Measurements from ENCODE around the gene RIN3. TPM values are rescaled to one million over a fixed set of nuclear protein-coding genes. Genes with fewer than 3 reads are reported as not detected.

RIN3 gene
- total and polyA plus RNA-seq, 4 donors: 3.4 to 7.4 (median 5.2) TPM

DNA sequence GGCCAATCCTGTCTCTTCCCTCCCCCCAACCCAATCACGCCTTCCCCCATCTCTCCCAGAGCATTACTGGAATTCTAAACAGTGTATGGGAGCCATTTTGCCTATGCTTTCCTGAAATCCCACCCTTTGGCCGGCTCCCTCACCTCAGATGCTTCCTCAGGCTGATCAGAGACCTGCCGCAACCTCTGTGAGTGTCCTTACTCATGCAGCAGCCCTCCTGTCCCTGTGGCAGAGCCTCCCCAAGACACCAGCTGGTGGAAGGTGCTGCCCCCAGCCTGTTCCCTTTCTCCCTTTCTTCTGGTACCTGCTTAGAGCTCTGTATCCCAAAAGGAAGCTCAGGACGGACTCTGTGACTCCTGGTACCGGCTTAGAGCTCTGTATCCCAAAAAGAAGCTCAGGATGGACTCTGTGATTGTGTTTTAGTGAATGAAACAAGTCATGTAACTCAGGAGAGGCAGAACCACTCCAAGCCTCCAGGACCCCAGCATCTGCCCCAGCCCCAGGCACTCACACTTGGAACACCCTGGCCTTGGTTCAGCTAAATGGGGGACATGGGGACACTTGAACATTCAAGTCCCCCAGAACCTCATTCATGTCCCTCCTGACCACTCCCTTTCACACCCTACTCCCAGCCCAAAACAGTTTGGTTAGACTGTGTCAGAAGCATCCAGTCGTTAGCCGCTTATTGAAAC lies 29.3 kb upstream of the RIN3 start:
- H3K4me3 ChIP-seq (ENCODE audit: low read depth, low read length): no peak overlapping the region
- no peaks in the 10 kb centered on the region for H3K4me1 ChIP-seq (ENCODE audit: control insufficient read depth, insufficient read depth, low read length)
- H3K9me3 ChIP-seq (ENCODE audit: control insufficient read depth, insufficient read depth, low read length): no peaks in the 10 kb centered on the region
- H3K36me3 ChIP-seq (ENCODE audit: control insufficient read depth, insufficient read depth, low read length): no peaks in the 10 kb centered on the region
- H3K27ac ChIP-seq (ENCODE audit: low read depth, low read length): no peak overlapping the region
- 83% methylated on average over 3 of the region's 7 CpGs for WGBS (ENCODE audit: insufficient coverage)
- no peak for DNase-seq (ENCODE audit: low read depth in 4 of 6, low spot score in 6 of 6)
- H3K27me3 ChIP-seq (ENCODE audit: control insufficient read depth, insufficient read depth, low read length): no peaks in the 10 kb centered on the region

DNA sequence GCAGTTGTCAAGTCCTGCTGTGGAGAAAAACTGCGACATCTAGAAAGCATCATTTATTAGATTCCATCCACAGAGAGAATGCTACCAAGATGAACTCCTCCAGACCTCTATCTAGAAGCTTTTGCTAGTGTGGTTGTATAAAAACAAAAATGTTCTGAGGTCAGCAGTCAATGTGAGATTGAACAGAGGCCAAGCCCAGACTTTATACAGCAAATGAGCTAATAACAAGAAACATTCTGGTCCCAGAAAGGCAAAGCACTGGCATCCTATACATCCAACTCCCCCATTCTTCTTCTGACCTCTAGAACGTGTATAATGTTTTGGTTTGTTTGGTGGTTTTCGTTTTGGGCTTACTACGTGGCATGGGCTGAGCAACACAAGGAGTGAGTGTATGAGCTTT lies 26.7 kb upstream of the RIN3 start:
- WGBS (ENCODE audit: insufficient coverage): no CpG with 5 or more reads among the region's 4 CpGs
- no peak for DNase-seq (ENCODE audit: low read depth in 4 of 6, low spot score in 6 of 6)
- no peak overlapping the region for H3K27ac ChIP-seq (ENCODE audit: low read depth, low read length)

DNA sequence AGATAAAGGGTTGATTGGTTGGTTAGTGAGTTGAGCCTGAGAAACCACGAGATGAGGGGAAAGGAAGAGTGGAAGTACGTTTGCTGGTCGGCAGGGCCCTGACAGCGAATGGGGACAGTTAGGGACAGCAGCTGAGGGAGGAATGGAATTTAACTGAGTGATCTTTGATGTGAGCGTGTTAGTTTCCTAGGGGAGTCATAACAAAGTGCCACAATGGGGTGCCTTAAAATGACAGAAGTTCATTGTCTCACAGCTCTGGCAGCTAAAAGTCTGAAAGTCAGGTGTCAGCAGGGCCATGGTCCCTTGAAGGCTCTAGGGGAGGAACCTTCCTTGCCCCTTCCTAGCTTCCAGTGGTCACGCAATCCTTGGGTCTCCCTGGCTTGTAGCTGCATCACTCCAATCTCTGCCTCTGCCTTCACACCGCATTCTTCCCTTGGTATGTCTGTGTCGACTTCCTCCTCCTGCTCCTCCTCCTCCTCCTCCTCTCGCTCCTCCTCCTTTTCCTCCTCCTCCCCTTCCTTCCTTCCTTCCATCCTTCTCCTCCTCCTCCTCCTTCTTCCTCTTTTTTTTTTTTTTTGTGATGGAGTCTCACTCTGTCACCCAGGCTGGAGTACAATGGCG lies 26.0 kb upstream of the RIN3 start:
- no peaks in the 10 kb centered on the region for H3K27me3 ChIP-seq (ENCODE audit: control insufficient read depth, insufficient read depth, low read length)
- WGBS (ENCODE audit: insufficient coverage): 47% methylated on average over 8 of the region's 10 CpGs
- H3K4me1 ChIP-seq (ENCODE audit: control insufficient read depth, insufficient read depth, low read length): no peaks in the 10 kb centered on the region
- peaks cover 2% of the 10 kb centered on the region for H3K36me3 ChIP-seq (ENCODE audit: control insufficient read depth, insufficient read depth, low read length)
- no peak overlapping the region for H3K4me3 ChIP-seq (ENCODE audit: low read depth, low read length)
- H3K9me3 ChIP-seq (ENCODE audit: control insufficient read depth, insufficient read depth, low read length): no peaks in the 10 kb centered on the region
- DNase-seq (ENCODE audit: low read depth in 4 of 6, low spot score in 6 of 6): no peak
- no peak overlapping the region for H3K27ac ChIP-seq (ENCODE audit: low read depth, low read length)

More for the DNA sequence above, 26.7 kb upstream of the RIN3 start:
- Histone ChIP-seq H3K27me3 (ENCODE audit: control insufficient read depth, insufficient read depth, low read length) (no peaks in the 10 kb centered on the region), H3K4me1 (ENCODE audit: control insufficient read depth, insufficient read depth, low read length) (no peaks in the 10 kb centered on the region), H3K9me3 (ENCODE audit: control insufficient read depth, insufficient read depth, low read length) (no peaks in the 10 kb centered on the region), H3K4me3 (ENCODE audit: low read depth, low read length) (no peak overlapping the region), H3K36me3 (ENCODE audit: control insufficient read depth, insufficient read depth, low read length) (peaks cover 2% of the 10 kb centered on the region)

DNA sequence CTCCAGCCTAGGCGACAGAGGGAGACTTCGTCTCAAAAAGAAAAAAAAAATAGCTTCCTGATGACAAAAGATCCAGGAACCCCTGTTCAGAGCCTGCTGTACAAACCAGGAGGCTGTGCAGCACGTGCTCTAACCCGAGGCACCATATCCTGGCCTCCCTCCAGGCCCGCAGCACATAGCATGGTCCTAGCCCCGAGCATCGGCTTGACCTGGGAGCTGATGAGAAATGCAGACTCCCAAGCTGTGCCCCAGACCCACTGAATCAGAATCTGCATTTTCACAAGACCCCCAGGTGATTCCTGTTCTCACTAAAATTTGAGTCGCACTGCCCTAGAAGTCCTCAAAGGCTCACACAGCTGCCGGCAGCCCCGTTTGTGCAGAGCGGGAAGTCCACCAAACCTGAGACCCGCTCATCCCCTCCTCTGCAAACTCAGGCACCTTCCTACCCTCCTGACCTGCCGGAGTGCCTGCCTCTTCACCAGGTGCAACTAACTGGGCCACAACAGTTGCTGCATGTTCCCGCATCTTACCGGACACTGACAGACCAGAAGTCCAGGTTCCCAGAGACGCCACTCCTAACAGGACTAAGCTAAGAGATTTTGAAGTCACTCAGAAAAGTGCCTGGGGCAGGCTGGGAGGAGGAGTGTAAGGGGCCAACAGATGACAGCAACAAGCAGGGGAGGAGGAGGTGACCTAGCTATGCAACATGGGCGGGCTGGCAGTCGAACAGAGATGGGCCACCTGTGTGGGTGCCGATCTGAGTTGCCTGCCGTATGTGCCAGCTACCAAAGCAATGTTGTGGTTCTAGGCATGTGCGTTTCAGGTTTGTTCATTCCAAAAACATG lies 24.0 kb upstream of the RIN3 start:
- Histone ChIP-seq H3K27ac (ENCODE audit: low read depth, low read length) (no peak overlapping the region), H3K4me3 (ENCODE audit: low read depth, low read length) (no peak overlapping the region), H3K4me1 (ENCODE audit: control insufficient read depth, insufficient read depth, low read length) (no peaks in the 10 kb centered on the region), H3K27me3 (ENCODE audit: control insufficient read depth, insufficient read depth, low read length) (no peaks in the 10 kb centered on the region), H3K36me3 (ENCODE audit: control insufficient read depth, insufficient read depth, low read length) (peaks cover 6% of the 10 kb centered on the region), H3K9me3 (ENCODE audit: control insufficient read depth, insufficient read depth, low read length) (no peaks in the 10 kb centered on the region)
- WGBS (ENCODE audit: insufficient coverage): 95% methylated on average over 21 of the region's 21 CpGs
- no peak for DNase-seq (ENCODE audit: low read depth in 4 of 6, low spot score in 6 of 6)

DNA sequence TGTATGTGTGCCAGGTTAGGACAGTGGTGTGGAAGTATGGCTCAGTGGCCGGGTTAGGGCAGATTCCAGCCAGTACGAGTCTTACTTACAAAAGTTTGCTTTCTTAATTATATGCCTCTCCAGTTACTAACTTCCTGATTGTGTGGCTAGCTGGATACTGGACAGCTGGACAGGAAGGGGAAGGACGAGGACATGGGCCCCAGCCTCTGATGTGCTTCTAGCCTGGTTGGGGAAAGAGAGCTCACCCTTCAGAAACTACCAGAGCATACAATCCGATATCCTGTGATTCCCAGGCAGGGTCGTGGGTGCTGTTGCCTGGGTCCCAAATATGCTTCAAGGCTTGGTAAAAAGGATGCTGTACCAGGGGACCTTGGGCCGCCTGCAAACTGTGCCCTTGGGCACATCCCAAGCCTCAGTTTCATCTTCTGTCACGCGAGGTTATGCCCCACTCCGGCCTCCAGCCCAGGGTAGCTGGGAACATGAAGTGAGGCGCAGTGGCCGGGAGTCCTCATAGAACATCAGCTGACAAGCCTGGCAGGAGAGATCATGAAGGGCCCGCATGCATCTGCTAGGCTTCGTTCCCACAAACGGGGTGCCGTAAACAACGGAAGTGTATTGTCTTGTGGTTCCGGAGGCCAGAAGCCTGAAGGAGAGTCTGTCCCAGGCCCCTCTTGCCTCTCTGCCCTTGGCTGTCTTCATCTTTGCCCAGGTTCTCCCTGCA lies 23.2 kb upstream of the RIN3 start:
- 84% methylated on average over 15 of the region's 17 CpGs for WGBS (ENCODE audit: insufficient coverage)
- Histone ChIP-seq H3K27ac (ENCODE audit: low read depth, low read length) (no peak overlapping the region), H3K4me1 (ENCODE audit: control insufficient read depth, insufficient read depth, low read length) (no peaks in the 10 kb centered on the region), H3K36me3 (ENCODE audit: control insufficient read depth, insufficient read depth, low read length) (peaks cover 6% of the 10 kb centered on the region), H3K4me3 (ENCODE audit: low read depth, low read length) (no peak overlapping the region), H3K27me3 (ENCODE audit: control insufficient read depth, insufficient read depth, low read length) (no peaks in the 10 kb centered on the region), H3K9me3 (ENCODE audit: control insufficient read depth, insufficient read depth, low read length) (no peaks in the 10 kb centered on the region)
- no peak for DNase-seq (ENCODE audit: low read depth in 4 of 6, low spot score in 6 of 6)

DNA sequence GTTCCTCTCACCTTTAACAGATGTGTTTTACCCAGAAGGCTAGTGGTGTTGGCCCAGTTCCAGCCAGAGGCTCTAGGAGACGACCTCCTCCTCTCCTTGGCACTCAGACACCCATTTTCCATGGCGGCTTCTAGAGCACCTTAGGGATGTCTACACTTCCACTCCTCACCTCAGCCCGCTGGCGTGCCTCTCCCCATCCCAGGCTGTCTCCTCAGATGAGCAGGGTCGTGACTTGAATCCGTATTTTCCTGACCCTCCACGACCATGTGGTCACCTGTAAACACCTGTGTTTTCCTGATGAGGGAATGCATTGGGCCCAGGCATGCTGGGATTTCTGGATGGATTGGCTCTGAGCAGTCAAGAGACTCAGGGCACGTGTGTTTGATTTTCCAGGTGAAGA lies 21.8 kb upstream of the RIN3 start:
- Histone ChIP-seq H3K4me3 (ENCODE audit: low read depth, low read length) (no peak overlapping the region), H3K9me3 (ENCODE audit: control insufficient read depth, insufficient read depth, low read length) (no peaks in the 10 kb centered on the region), H3K36me3 (ENCODE audit: control insufficient read depth, insufficient read depth, low read length) (peaks cover 6% of the 10 kb centered on the region), H3K27ac (ENCODE audit: low read depth, low read length) (no peak overlapping the region), H3K4me1 (ENCODE audit: control insufficient read depth, insufficient read depth, low read length) (no peaks in the 10 kb centered on the region), H3K27me3 (ENCODE audit: control insufficient read depth, insufficient read depth, low read length) (no peaks in the 10 kb centered on the region)
- DNase-seq (ENCODE audit: low read depth in 4 of 6, low spot score in 6 of 6): no peak
- 85% methylated on average over 8 of the region's 8 CpGs for WGBS (ENCODE audit: insufficient coverage)

DNA sequence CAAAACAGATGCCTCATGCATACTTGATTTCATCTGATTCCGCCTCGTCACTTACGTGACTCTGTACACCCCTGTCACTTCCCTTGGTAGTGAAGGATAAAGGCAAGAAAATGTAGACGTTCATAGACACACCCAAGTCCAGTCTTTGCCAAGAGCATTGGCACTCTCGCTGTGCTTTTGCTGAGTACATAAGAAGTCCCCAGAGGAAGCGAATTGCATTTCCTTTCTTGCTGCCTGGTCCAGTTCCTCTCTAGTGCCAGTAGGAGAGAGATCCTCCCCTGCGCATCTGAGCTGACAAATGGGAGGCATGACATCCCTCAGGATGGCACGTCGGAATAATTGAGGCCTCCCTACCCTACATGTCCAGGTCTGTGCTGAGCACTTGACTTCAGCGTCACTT lies 21.3 kb upstream of the RIN3 start:
- Histone ChIP-seq H3K4me1 (ENCODE audit: control insufficient read depth, insufficient read depth, low read length) (peaks cover 3% of the 10 kb centered on the region), H3K27ac (ENCODE audit: low read depth, low read length) (no peak overlapping the region), H3K9me3 (ENCODE audit: control insufficient read depth, insufficient read depth, low read length) (no peaks in the 10 kb centered on the region), H3K4me3 (ENCODE audit: low read depth, low read length) (no peak overlapping the region), H3K36me3 (ENCODE audit: control insufficient read depth, insufficient read depth, low read length) (peaks cover 6% of the 10 kb centered on the region), H3K27me3 (ENCODE audit: control insufficient read depth, insufficient read depth, low read length) (no peaks in the 10 kb centered on the region)
- 56% methylated on average over 2 of the region's 10 CpGs for WGBS (ENCODE audit: insufficient coverage)
- no peak for DNase-seq (ENCODE audit: low read depth in 4 of 6, low spot score in 6 of 6)

DNA sequence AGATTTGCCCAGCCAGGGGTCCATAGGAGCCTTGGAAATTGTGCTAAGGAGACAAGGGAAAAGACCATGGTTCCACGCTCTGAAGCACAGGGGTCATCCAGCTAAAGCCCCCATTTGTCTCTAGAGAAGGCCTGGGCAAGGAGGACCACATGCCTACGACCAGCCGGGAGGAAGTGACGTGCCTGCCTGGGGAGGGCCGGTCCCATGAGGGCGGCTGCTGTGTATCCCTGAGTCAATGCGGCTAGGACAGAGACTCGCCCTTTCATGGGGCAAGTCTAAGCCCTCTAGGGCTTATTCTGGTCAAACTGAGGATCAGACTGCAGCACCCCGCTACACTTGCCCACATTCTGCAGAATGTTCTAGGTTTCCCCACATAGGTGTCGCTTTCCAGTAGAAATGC lies 20.6 kb upstream of the RIN3 start:
- Histone ChIP-seq H3K4me3 (ENCODE audit: low read depth, low read length) (no peak overlapping the region), H3K27me3 (ENCODE audit: control insufficient read depth, insufficient read depth, low read length) (no peaks in the 10 kb centered on the region), H3K36me3 (ENCODE audit: control insufficient read depth, insufficient read depth, low read length) (peaks cover 6% of the 10 kb centered on the region), H3K4me1 (ENCODE audit: control insufficient read depth, insufficient read depth, low read length) (peaks cover 10% of the 10 kb centered on the region), H3K27ac (ENCODE audit: low read depth, low read length) (no peak overlapping the region), H3K9me3 (ENCODE audit: control insufficient read depth, insufficient read depth, low read length) (no peaks in the 10 kb centered on the region)
- DNase-seq (ENCODE audit: low read depth in 4 of 6, low spot score in 6 of 6): no peak
- WGBS (ENCODE audit: insufficient coverage): 94% methylated on average over 10 of the region's 10 CpGs

DNA sequence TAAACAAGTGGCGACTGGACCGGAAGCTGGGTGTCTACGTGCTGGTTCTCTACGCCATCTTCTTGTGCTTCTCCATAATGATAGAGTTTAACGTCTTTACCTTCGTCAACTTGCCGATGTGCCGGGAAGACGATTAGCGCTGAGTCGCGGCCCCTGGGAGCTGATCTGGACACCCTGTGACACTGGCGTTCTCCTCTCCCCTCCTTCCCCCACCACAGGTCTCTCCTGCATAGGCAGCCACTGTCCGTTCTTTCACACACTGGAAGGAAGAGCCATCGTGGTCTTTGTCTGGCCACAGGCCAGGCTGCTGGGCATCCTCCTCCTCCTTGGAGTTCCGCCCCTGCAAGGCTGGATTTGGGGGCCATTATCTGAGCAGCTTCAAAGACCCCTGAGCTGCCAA lies 20.1 kb upstream of the RIN3 start:
- 84% methylated on average over 16 of the region's 16 CpGs for WGBS (ENCODE audit: insufficient coverage)
- H3K4me1 ChIP-seq (ENCODE audit: control insufficient read depth, insufficient read depth, low read length): peaks cover 13% of the 10 kb centered on the region
- no peak for DNase-seq (ENCODE audit: low read depth in 4 of 6, low spot score in 6 of 6)
- no peak overlapping the region for H3K4me3 ChIP-seq (ENCODE audit: low read depth, low read length)
- no peak overlapping the region for H3K27ac ChIP-seq (ENCODE audit: low read depth, low read length)
- H3K9me3 ChIP-seq (ENCODE audit: control insufficient read depth, insufficient read depth, low read length): no peaks in the 10 kb centered on the region
- H3K27me3 ChIP-seq (ENCODE audit: control insufficient read depth, insufficient read depth, low read length): no peaks in the 10 kb centered on the region
- H3K36me3 ChIP-seq (ENCODE audit: control insufficient read depth, insufficient read depth, low read length): peaks cover 6% of the 10 kb centered on the region

Data from spinal cord (tissue), 10 donors.